HCT116 (cell line): ENCODE measurements around the gene NELL1. TPM values are rescaled to one million over a fixed set of nuclear protein-coding genes. Genes with fewer than 3 reads are reported as not detected.

Experiments used
- ATAC-seq: fragments of 200-7000 bp; cut with Tn5 transposase; 2 replicates; pipeline ENCODE4 v1.9.1; 2020; ENCODE audit warnings: mild to moderate bottlenecking, moderate library complexity
- BruUV-seq: library from RNA; stranded (reverse); fragments of 400-500 nt; replicated peaks from 2 replicates; lab custom pipeline; 2021; lab: Mats Ljungman, UMichigan
- CTCF ChIA-PET: fragments of 300-600 bp; sonication (Branson Sonifier 250); formaldehyde crosslinking; loops from one replicate; lab custom pipeline; 2021; ENCODE audit warnings: antibody characterized with exemption; lab: Charles Lee
- POLR2A ChIA-PET: fragments of 300-600, 350-600 bp; sonication (Branson Sonifier 250); formaldehyde crosslinking; loops from one replicate; lab custom pipeline; 2021; ENCODE audit warnings: antibody characterized with exemption; lab: Charles Lee
- RAD21 ChIA-PET, 2 experiments: fragments of 300-600 bp; sonication (Branson Sonifier 250); formaldehyde crosslinking; loops; one replicate each; lab custom pipeline; 2023; ENCODE audit warnings: low total read pairs in 2 of 2; ENCODE audit not compliant: uncharacterized antibody in 2 of 2, unreplicated experiment in 2 of 2, low non-redundant PET in 1 of 2; lab: Charles Lee
- DNase-seq: peaks from one replicate; pipeline ENCODE4 v3.0.0-alpha.2; 2010; ENCODE audit warnings: low read depth, low spot score
- H2AFZ ChIP-seq: fragments of 200-600 bp; shearing (Covaris generic), sonication (generic); 2 replicates; pipeline ENCODE4 v1.6.1; 2017; ENCODE audit warnings: low read depth, mixed run types, mixed read lengths, antibody characterized with exemption, low read length; ENCODE audit not compliant: poor library complexity, severe bottlenecking
- H3K27ac ChIP-seq: 2 replicates; pipeline ENCODE4 v1.5.1; 2012; ENCODE audit warnings: low read depth, low read length
- H3K27me3 ChIP-seq: fragments of 200-600 bp; sonication (generic); 2 replicates; pipeline ENCODE4 v1.6.1; 2016; ENCODE audit warnings: mixed run types, low read length, mixed read lengths; ENCODE audit not compliant: insufficient read depth
- H3K36me3 ChIP-seq, 2 experiments: fragments of 200-500 bp in 1 of 2; fragments of 200-600 bp in 1 of 2; sonication (Bioruptor generic) in 1 of 2; sonication (generic) in 1 of 2; 2 replicates each; pipeline versions ENCODE4 v1.5.1 to v1.6.1; 2014 to 2016; ENCODE audit warnings: low read length in 2 of 2, inconsistent platforms in 1 of 2, mixed read lengths in 1 of 2, mixed run types in 1 of 2; ENCODE audit not compliant: insufficient read depth in 2 of 2, control insufficient read depth in 1 of 2
- H3K4me1 ChIP-seq, 2 experiments: fragments of 200-600 bp in 1 of 2; sonication (generic) in 1 of 2; 2 replicates each; pipeline versions ENCODE4 v1.5.1 to v1.6.1; 2012 to 2017; ENCODE audit warnings: low read length in 2 of 2, inconsistent platforms in 1 of 2, mild to moderate bottlenecking in 1 of 2, mixed read lengths in 1 of 2, mixed run types in 1 of 2, moderate library complexity in 1 of 2; ENCODE audit not compliant: insufficient read depth in 2 of 2, control insufficient read depth in 1 of 2
- H3K4me2 ChIP-seq: fragments of 200-600 bp; sonication (generic); 2 replicates; pipeline ENCODE4 v1.6.1; 2017; ENCODE audit warnings: mixed run types, low read length, mixed read lengths
- H3K4me3 ChIP-seq, 2 experiments: fragments of 200-600 bp in 1 of 2; sonication (generic) in 1 of 2; replicated peaks in 1 of 2; 2 replicates each; pipeline ENCODE4 v1.5.1; 2011 to 2016; ENCODE audit warnings: low read length in 2 of 2, control low read depth in 1 of 2, low read depth in 1 of 2, mild to moderate bottlenecking in 1 of 2, mixed read lengths in 1 of 2, mixed run types in 1 of 2
- H3K79me2 ChIP-seq: fragments of 200-600 bp; sonication (generic); 2 replicates; pipeline ENCODE4 v1.6.1; 2017; ENCODE audit warnings: mild to moderate bottlenecking, mixed run types, low read length, moderate library complexity, mixed read lengths; ENCODE audit not compliant: insufficient read depth
- H3K9ac ChIP-seq: fragments of 200-600 bp; sonication (generic); 2 replicates; pipeline ENCODE4 v1.6.1; 2016; ENCODE audit warnings: low read length, mixed read lengths
- H3K9me2 ChIP-seq: fragments of 200-600 bp; sonication (generic), shearing (Covaris generic); 2 replicates; pipeline ENCODE4 v1.6.1; 2017; ENCODE audit warnings: mixed run types, mild to moderate bottlenecking, moderate library complexity; ENCODE audit not compliant: insufficient read depth
- H3K9me3 ChIP-seq, 2 experiments: fragments of 200-500 bp in 1 of 2; fragments of 200-600 bp in 1 of 2; sonication (Bioruptor generic) in 1 of 2; sonication (generic) in 1 of 2; 2 replicates each; pipeline ENCODE4 v1.6.1; 2014 to 2017; ENCODE audit warnings: low read length in 2 of 2, mixed read lengths in 2 of 2, inconsistent platforms in 1 of 2, low read depth in 1 of 2, mild to moderate bottlenecking in 1 of 2, mixed run types in 1 of 2, moderate library complexity in 1 of 2; ENCODE audit not compliant: control insufficient read depth in 1 of 2, insufficient read depth in 1 of 2
- H4K20me1 ChIP-seq: fragments of 200-600 bp; sonication (generic), shearing (Covaris generic); 2 replicates; pipeline ENCODE4 v1.6.1; 2017; ENCODE audit warnings: mixed run types, mild to moderate bottlenecking, moderate library complexity; ENCODE audit not compliant: insufficient read depth
- CTCF ChIP-seq, 3 experiments: fragments of 200-600 bp in 1 of 3; sonication (generic) in 1 of 3; IDR thresholded peaks in 2 of 3; conservative IDR thresholded peaks in 1 of 3; 2 replicates each; pipeline ENCODE4 v1.5.1; 2012 to 2017; ENCODE audit warnings: low read depth in 2 of 3, low read length in 2 of 3, antibody characterized with exemption in 1 of 3, borderline replicate concordance in 1 of 3, control low read depth in 1 of 3, mild to moderate bottlenecking in 1 of 3, mixed read lengths in 1 of 3, mixed run types in 1 of 3, moderate library complexity in 1 of 3; ENCODE audit not compliant: insufficient read depth in 1 of 3
- FOSL1 ChIP-seq: IDR thresholded peaks from 2 replicates; pipeline ENCODE4 v1.6.1; 2012; ENCODE audit warnings: low read depth
- SRF ChIP-seq: IDR thresholded peaks from 2 replicates; pipeline ENCODE4 v1.6.1; 2012; ENCODE audit warnings: low read depth
- ZFX ChIP-seq: fragments of 450-650 bp; IDR thresholded peaks from 2 replicates; pipeline ENCODE4 v1.6.1; 2017
- intact Hi-C: fragments of 100-400 bp; cut with micrococcal nuclease; formaldehyde crosslinking; loops from 2 replicates; pipeline ENCODE4 v1.10.0; 2022
- total RNA-seq: library from RNA; stranded (reverse); gene quantifications from one replicate; pipeline ENCODE4 v1.2.1, GENCODE V29; 2021; ENCODE audit not compliant: unreplicated experiment

The NELL1 gene
- total RNA-seq, 1 experiment from 2014 or later = not detected

GRCh38 chr11:21205205-21205604, 535.8 kb downstream of the NELL1 start:
- ChIA-PET POLR2A (no interaction called here), CTCF (no interaction called here), RAD21 (no interaction called here)
- TF ChIP-seq FOSL1 = no peak
- ATAC-seq = no peak
- H3K79me2 ChIP-seq = no peaks in the 10 kb centered on the region
- DNase-seq = no peak
- H3K9me3 ChIP-seq = peaks cover 0 to 3% of the 10 kb centered on the region in 2 experiments; a peak in 1 of 4 replicates
- no peaks in the 10 kb centered on the region for H3K4me1 ChIP-seq
- no peaks in the 10 kb centered on the region for H4K20me1 ChIP-seq
- H2AFZ ChIP-seq = no peak overlapping the region
- no peak overlapping the region for H3K27ac ChIP-seq
- no peaks in the 10 kb centered on the region for H3K27me3 ChIP-seq
- intact Hi-C loops = no loop called here
- H3K9me2 ChIP-seq = no peaks in the 10 kb centered on the region
- H3K4me3 ChIP-seq = no peak overlapping the region
- H3K36me3 ChIP-seq = no peaks in the 10 kb centered on the region
- no peak overlapping the region for H3K4me2 ChIP-seq
- no TSS peak for BruUV-seq
- no peak overlapping the region for H3K9ac ChIP-seq

- Histone ChIP-seq H3K36me3 (no peaks in the 10 kb centered on the region), H2AFZ (no peak overlapping the region), H3K4me2 (no peak overlapping the region), H3K4me3 (no peak overlapping the region), H3K9ac (no peak overlapping the region), H4K20me1 (no peaks in the 10 kb centered on the region), H3K79me2 (no peaks in the 10 kb centered on the region), H3K27ac (no peak overlapping the region), H3K4me1 (no peaks in the 10 kb centered on the region), H3K9me3 (peaks cover 5 to 21% of the 10 kb centered on the region in 2 experiments; a peak in 2 of 4 replicates), H3K27me3 (no peaks in the 10 kb centered on the region), H3K9me2 (no peaks in the 10 kb centered on the region)
- DNase-seq = no peak
- CTCF ChIA-PET = no interaction called here
- intact Hi-C loops = no loop called here
- POLR2A ChIA-PET = no interaction called here
- RAD21 ChIA-PET = no interaction called here
- TF ChIP-seq CTCF (IDR thresholded peaks at IDR 0.05 in 2 of 3, conservative IDR thresholded peaks at IDR 0.05 in 1 of 3; ENCODE audit: borderline replicate concordance in 1 of 3, insufficient read depth in 1 of 3, low read depth in 2 of 3, low read length in 2 of 3) = no peak
- no peak for TF ChIP-seq ZFX
- TF ChIP-seq FOSL1 = no peak
- TF ChIP-seq SRF = no peak
- ATAC-seq = no peak
- BruUV-seq = no TSS peak
These were observed 556.5 kb downstream of the NELL1 start for GRCh38 chr11:21225860-21226259.
